HEK293 (cell line): ENCODE data around the gene RAB28.

Experiments used
- SCRT2 ChIP-seq: fragments of 450-650 bp; formaldehyde crosslinking; IDR thresholded peaks from 2 replicates; pipeline ENCODE4 v1.5.1; 2016; ENCODE audit warnings: missing biosample characterization, missing genetic modification characterization
- YY1 ChIP-seq: fragments of 450-650 bp; formaldehyde crosslinking; IDR thresholded peaks from 2 replicates; pipeline ENCODE4 v1.5.1; 2018; ENCODE audit warnings: missing biosample characterization, missing genetic modification characterization
- ZBTB20 ChIP-seq: fragments of 450-650 bp; formaldehyde crosslinking; IDR thresholded peaks from 2 replicates; pipeline ENCODE4 v1.5.1; 2016; ENCODE audit warnings: missing biosample characterization, missing genetic modification characterization
- ZNF658 ChIP-seq: fragments of 450-650 bp; formaldehyde crosslinking; IDR thresholded peaks from 2 replicates; pipeline ENCODE4; 2016; ENCODE audit warnings: missing biosample characterization, missing genetic modification characterization
- TF ChIP-seq, protein P1 (sequence below): fragments of 450-650 bp; formaldehyde crosslinking; IDR thresholded peaks from 2 replicates; pipeline ENCODE4 v1.5.1; 2016; ENCODE audit warnings: missing biosample characterization, missing genetic modification characterization

DNA sequence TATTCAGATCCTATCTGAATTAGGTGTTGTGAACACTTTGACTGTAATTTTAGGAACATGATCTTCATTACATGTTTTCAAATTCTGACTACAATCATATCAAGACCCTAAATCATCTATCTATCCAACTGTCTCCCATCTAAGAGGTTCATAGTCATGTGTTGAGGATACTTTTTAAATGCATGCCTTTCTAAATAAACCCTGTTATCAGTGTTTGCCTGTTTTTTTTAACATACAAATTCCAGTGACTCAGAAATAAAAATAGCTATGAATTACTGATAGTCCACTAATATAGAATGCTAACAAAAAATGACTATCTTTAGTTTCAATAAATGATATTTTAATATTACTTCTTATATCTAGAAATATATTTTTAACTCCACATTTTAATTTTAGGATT is 8.0 kb downstream of the RAB28 start:
- TF ChIP-seq, protein P1, sequence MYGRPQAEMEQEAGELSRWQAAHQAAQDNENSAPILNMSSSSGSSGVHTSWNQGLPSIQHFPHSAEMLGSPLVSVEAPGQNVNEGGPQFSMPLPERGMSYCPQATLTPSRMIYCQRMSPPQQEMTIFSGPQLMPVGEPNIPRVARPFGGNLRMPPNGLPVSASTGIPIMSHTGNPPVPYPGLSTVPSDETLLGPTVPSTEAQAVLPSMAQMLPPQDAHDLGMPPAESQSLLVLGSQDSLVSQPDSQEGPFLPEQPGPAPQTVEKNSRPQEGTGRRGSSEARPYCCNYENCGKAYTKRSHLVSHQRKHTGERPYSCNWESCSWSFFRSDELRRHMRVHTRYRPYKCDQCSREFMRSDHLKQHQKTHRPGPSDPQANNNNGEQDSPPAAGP (tag by site-specific recombination) = no peak
- TF ChIP-seq ZBTB20 = no peak
- TF ChIP-seq ZNF658 = no peak
- no peak for TF ChIP-seq SCRT2 (tag by site-specific recombination)
- TF ChIP-seq YY1 (tag by site-specific recombination) = no peak
